Endothelial cell of umbilical vein (primary cell): ENCODE measurements around the gene WWC1. TPM values are rescaled to one million over a fixed set of nuclear protein-coding genes. Genes with fewer than 3 reads are reported as not detected.

Source experiments
- BruUV-seq: library from RNA; stranded (reverse); fragments of 400-500 nt; replicated peaks from 2 replicates; lab custom pipeline; 2021; lab: Mats Ljungman, UMichigan
- CTCF ChIA-PET: fragments of 300-600, 350-600 bp; sonication (Branson Sonifier 250); formaldehyde crosslinking; loops from one replicate; lab custom pipeline; 2021; ENCODE audit warnings: antibody characterized with exemption, inconsistent platforms; lab: Charles Lee
- POLR2A ChIA-PET: fragments of 300-600, 350-600 bp; sonication (Branson Sonifier 250); formaldehyde crosslinking; loops from one replicate; lab custom pipeline; 2021; ENCODE audit warnings: antibody characterized with exemption, inconsistent platforms; lab: Charles Lee
- DNase-seq: peaks from one replicate; pipeline ENCODE4 v3.0.0-alpha.2; 2011; ENCODE audit warnings: low read depth, low spot score
- FAIRE-seq: peaks from 2 replicates; lab custom pipeline; 2011; peaks lifted over from hg19 to GRCh38; lab: Jason Lieb, UNC
- H2AFZ ChIP-seq: 2 replicates; pipeline ENCODE4 v1.6.0; 2012; ENCODE audit warnings: low read depth, low read length, control low read depth, inconsistent platforms
- H3K27ac ChIP-seq: 2 replicates; pipeline ENCODE4 v1.5.1; 2011; ENCODE audit warnings: low read depth, mild to moderate bottlenecking, control low read depth, low read length, moderate library complexity; ENCODE audit not compliant: insufficient read depth
- H3K27me3 ChIP-seq, 2 experiments: 2 replicates each; pipeline versions ENCODE4 v1.6.0 to v1.6.1; 2011; ENCODE audit warnings: low read length in 2 of 2, mixed read lengths in 1 of 2; ENCODE audit not compliant: control insufficient read depth in 2 of 2, insufficient read depth in 2 of 2
- H3K36me3 ChIP-seq, 2 experiments: 2 replicates in 1 of 2; 3 replicates in 1 of 2; pipeline ENCODE4 v1.5.1; 2011; ENCODE audit warnings: low read length in 2 of 2, mild to moderate bottlenecking in 1 of 2, moderate library complexity in 1 of 2; ENCODE audit not compliant: control insufficient read depth in 2 of 2, insufficient read depth in 2 of 2; ENCODE audit errors: extremely low read depth in 1 of 2
- H3K4me1 ChIP-seq: 3 replicates; pipeline ENCODE4 v1.5.1; 2011; ENCODE audit warnings: mild to moderate bottlenecking, low read length; ENCODE audit not compliant: control insufficient read depth, insufficient read depth; ENCODE audit errors: extremely low read depth
- H3K4me2 ChIP-seq: 2 replicates; pipeline ENCODE4 v1.6.1; 2011; ENCODE audit warnings: low read length, control low read depth, mixed read lengths; ENCODE audit not compliant: insufficient read depth
- H3K4me3 ChIP-seq, 3 experiments: fragments of 200-600 bp in 1 of 3; sonication (generic), shearing (Covaris generic) in 1 of 3; replicated peaks in 1 of 3; 2 replicates each; pipeline ENCODE4 v1.5.1; 2011 to 2016; ENCODE audit warnings: control low read depth in 3 of 3, low read length in 3 of 3, mild to moderate bottlenecking in 2 of 3, inconsistent platforms in 1 of 3, low read depth in 1 of 3, moderate library complexity in 1 of 3; ENCODE audit not compliant: insufficient read depth in 1 of 3
- H3K79me2 ChIP-seq: 2 replicates; pipeline ENCODE4 v1.6.0; 2012; ENCODE audit warnings: low read length, inconsistent platforms; ENCODE audit not compliant: control insufficient read depth, insufficient read depth
- H3K9ac ChIP-seq: replicated peaks from 2 replicates; pipeline ENCODE3; 2011; ENCODE audit warnings: low read length, control low read depth; ENCODE audit not compliant: insufficient read depth; ENCODE audit errors: extremely low read depth
- H3K9me1 ChIP-seq: replicated peaks from 3 replicates; pipeline ENCODE4 v1.6.0; 2011; ENCODE audit warnings: mild to moderate bottlenecking, low read length; ENCODE audit not compliant: control insufficient read depth, insufficient read depth; ENCODE audit errors: extremely low read depth
- H3K9me3 ChIP-seq: replicated peaks from 2 replicates; pipeline ENCODE4 v1.5.1; 2012; ENCODE audit warnings: low read length, inconsistent platforms; ENCODE audit not compliant: control insufficient read depth, insufficient read depth
- H4K20me1 ChIP-seq: replicated peaks from 2 replicates; pipeline ENCODE3; 2011; ENCODE audit warnings: mild to moderate bottlenecking, low read length; ENCODE audit not compliant: control insufficient read depth, insufficient read depth; ENCODE audit errors: extremely low read depth
- EZH2 ChIP-seq: IDR thresholded peaks from 2 replicates; pipeline ENCODE4 v1.6.1; 2012; ENCODE audit warnings: borderline replicate concordance, low read depth, mild to moderate bottlenecking, moderate library complexity, low read length, inconsistent platforms; ENCODE audit not compliant: severe bottlenecking
- FOS ChIP-seq: IDR thresholded peaks from 2 replicates; pipeline ENCODE4 v1.6.1; 2011; ENCODE audit warnings: mild to moderate bottlenecking, low read length, moderate library complexity, borderline replicate concordance; ENCODE audit not compliant: insufficient read depth
- GATA2 ChIP-seq: IDR thresholded peaks from 2 replicates; pipeline ENCODE4 v1.7.0; 2011; ENCODE audit warnings: low read depth, mild to moderate bottlenecking, moderate library complexity, mixed read lengths, low read length; ENCODE audit not compliant: insufficient read length, insufficient read depth
- JUN ChIP-seq: IDR thresholded peaks from 2 replicates; pipeline ENCODE4 v1.6.1; 2011; ENCODE audit warnings: borderline replicate concordance, low read depth; ENCODE audit not compliant: insufficient read length, insufficient read depth
- MAX ChIP-seq: IDR thresholded peaks from 2 replicates; pipeline ENCODE4 v1.6.1; 2011; ENCODE audit not compliant: insufficient read depth, insufficient read length
- POLR2A ChIP-seq: IDR thresholded peaks from 2 replicates; pipeline ENCODE4 v1.6.1; 2012; ENCODE audit warnings: low read depth, mild to moderate bottlenecking, control low read depth, low read length
- POLR2AphosphoS5 ChIP-seq: IDR thresholded peaks from 2 replicates; pipeline ENCODE4 v1.6.1; 2012; ENCODE audit warnings: low read depth, mild to moderate bottlenecking, control low read depth, low read length, moderate library complexity; ENCODE audit not compliant: insufficient read depth
- dilution Hi-C: fragments of 300-500 bp; cut with MboI; formaldehyde crosslinking; loops from one replicate; pipeline ENCODE4 v1.15.0; 2019; ENCODE audit warnings: low sequenced_read_pairs; ENCODE audit not compliant: extremely low pct_ligation_motif_present
- intact Hi-C: fragments of 100-400 bp; cut with micrococcal nuclease; formaldehyde crosslinking; loops from one replicate; pipeline ENCODE4 v1.10.0; 2022
- polyA plus RNA-seq, 4 experiments: library from polyadenylated mRNA; depleted of rRNA in 3 of 4; stranded (reverse) in 3 of 4; unstranded in 1 of 4; fragments of >200 nt; gene quantifications; 2 replicates each; pipeline versions ENCODE4 v1.2.1 to v1.2.3, GENCODE V29; 2011 to 2012; ENCODE audit warnings: missing spikeins in 1 of 4
- total RNA-seq: library from RNA; stranded (reverse); gene quantifications from 2 replicates; pipeline ENCODE4 v1.2.3, GENCODE V29; 2021
- TF ChIP-seq, protein P1 (sequence below), 2 donors: IDR thresholded peaks; 1 replicate in 1 of 2; 2 replicates in 1 of 2; pipeline ENCODE4 v1.5.1; 2011; ENCODE audit warnings: low read length in 2 of 2, mild to moderate bottlenecking in 2 of 2, moderate library complexity in 2 of 2, control low read depth in 1 of 2, inconsistent platforms in 1 of 2, low read depth in 1 of 2; ENCODE audit not compliant: insufficient read depth in 1 of 2; ENCODE audit errors: extremely low read depth in 1 of 2

Gene WWC1
- total and polyA plus RNA-seq, 2 donors (not counting 3 experiments of a cell fraction or from before 2014, with no cell fraction given): 0.03 to 0.91 TPM

- intact Hi-C loops (no loop called here), dilution Hi-C loops (no loop called here)
- no peaks in the 10 kb centered on the region for H4K20me1 ChIP-seq
- H3K27ac ChIP-seq: no peak overlapping the region
- H3K9ac ChIP-seq: no peak overlapping the region
- DNase-seq: no peak
- H3K9me3 ChIP-seq: no peaks in the 10 kb centered on the region
- H3K4me1 ChIP-seq: no peaks in the 10 kb centered on the region
- no peaks in the 10 kb centered on the region for H3K9me1 ChIP-seq
- no peaks in the 10 kb centered on the region for H3K79me2 ChIP-seq
- no peak for FAIRE-seq
- no peak overlapping the region for H2AFZ ChIP-seq
- BruUV-seq: no TSS peak
- H3K4me2 ChIP-seq: no peak overlapping the region
- CTCF ChIA-PET: no interaction called here
- no peak for TF ChIP-seq POLR2A
- TF ChIP-seq MAX: no peak
- TF ChIP-seq POLR2AphosphoS5: no peak
- TF ChIP-seq, protein P1, sequence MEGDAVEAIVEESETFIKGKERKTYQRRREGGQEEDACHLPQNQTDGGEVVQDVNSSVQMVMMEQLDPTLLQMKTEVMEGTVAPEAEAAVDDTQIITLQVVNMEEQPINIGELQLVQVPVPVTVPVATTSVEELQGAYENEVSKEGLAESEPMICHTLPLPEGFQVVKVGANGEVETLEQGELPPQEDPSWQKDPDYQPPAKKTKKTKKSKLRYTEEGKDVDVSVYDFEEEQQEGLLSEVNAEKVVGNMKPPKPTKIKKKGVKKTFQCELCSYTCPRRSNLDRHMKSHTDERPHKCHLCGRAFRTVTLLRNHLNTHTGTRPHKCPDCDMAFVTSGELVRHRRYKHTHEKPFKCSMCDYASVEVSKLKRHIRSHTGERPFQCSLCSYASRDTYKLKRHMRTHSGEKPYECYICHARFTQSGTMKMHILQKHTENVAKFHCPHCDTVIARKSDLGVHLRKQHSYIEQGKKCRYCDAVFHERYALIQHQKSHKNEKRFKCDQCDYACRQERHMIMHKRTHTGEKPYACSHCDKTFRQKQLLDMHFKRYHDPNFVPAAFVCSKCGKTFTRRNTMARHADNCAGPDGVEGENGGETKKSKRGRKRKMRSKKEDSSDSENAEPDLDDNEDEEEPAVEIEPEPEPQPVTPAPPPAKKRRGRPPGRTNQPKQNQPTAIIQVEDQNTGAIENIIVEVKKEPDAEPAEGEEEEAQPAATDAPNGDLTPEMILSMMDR (IDR thresholded peaks at IDR 0.05; ENCODE audit: extremely low read depth in 1 of 2, insufficient read depth in 1 of 2, low read depth in 1 of 2, low read length in 2 of 2): no peak
- TF ChIP-seq EZH2: no peak
- TF ChIP-seq GATA2: no peak
- POLR2A ChIA-PET: no interaction called here
- no peaks in the 10 kb centered on the region for H3K36me3 ChIP-seq
- no peaks in the 10 kb centered on the region for H3K27me3 ChIP-seq
- H3K4me3 ChIP-seq: no peak overlapping the region
Measured at GRCh38 chr5:168447808-168448207, 156.4 kb downstream of the WWC1 start.

- Histone ChIP-seq H4K20me1 (no peaks in the 10 kb centered on the region), H3K9me3 (no peaks in the 10 kb centered on the region), H3K4me1 (no peaks in the 10 kb centered on the region), H3K4me3 (no peak overlapping the region), H3K4me2 (no peak overlapping the region), H3K36me3 (no peaks in the 10 kb centered on the region), H3K79me2 (no peaks in the 10 kb centered on the region), H3K27ac (no peak overlapping the region), H3K27me3 (no peaks in the 10 kb centered on the region), H2AFZ (no peak overlapping the region), H3K9me1 (no peaks in the 10 kb centered on the region), H3K9ac (no peak overlapping the region)
- DNase-seq: no peak
- dilution Hi-C loops: no loop called here
- POLR2A ChIA-PET: no interaction called here
- TF ChIP-seq JUN (no peak), MAX (no peak), GATA2 (no peak), FOS (no peak)
- TF ChIP-seq, protein P1 (IDR thresholded peaks at IDR 0.05; ENCODE audit: extremely low read depth in 1 of 2, insufficient read depth in 1 of 2, low read depth in 1 of 2, low read length in 2 of 2): no peak
- FAIRE-seq: no peak
- CTCF ChIA-PET: no interaction called here
- BruUV-seq: no TSS peak
- intact Hi-C loops: no loop called here
Measured at GRCh38 chr5:168449166-168449565, 157.7 kb downstream of the WWC1 start.
